Stimulated activated CD4-positive, alpha-beta T cell treated with anti-CD3 and anti-CD28 coated beads, Interleukin-15, amount 100 ng/mL, for 24 hours (primary cell): Measurements from ENCODE around the gene LAPTM5.

Experiments used
- DNase-seq: peaks from one replicate; pipeline ENCODE4 v3.0.0-alpha.2; 2020

LAPTM5 gene

DNA sequence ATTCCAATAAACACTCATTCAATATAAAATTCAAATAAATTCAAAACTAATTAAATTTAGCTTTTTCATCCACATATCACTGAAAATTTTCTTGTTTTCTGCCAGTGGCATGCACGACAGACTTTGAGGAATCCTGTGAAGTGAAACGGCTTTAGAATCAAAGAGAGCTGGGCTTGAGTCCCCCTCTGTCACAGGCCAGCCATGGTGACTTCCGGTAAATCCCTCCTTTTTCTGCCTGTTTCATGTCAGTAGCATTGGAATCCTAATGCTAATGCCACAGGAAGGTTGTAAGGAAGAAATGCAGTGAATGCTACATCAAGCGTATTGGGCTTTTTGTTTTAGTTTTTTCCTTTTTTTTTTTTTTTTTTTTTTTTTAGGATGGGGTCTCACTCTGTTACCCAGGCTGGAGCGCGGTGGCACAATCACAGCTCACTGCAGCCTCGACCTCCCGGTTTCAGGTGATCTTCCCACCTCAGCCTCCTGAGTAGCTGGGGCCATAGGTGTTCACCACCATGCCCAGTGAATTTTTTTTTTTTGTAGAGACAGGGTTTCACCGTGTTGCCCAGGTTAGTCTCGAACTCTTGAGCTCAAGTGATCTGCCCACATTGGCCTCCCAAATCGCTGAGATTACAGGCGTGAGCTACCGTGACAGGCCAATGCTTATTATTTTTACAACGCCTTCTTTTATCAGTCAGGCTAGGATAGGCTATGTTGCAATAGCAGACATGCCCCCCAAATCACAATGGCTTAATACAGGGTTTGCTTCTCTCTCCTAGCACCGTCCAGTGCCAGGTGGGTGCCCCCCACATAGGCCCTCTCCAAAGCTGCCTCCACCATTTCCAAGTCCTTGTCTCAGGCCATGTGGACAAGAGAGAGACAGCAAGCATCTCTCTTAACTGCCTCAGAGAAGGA, 30.5 kb downstream of the LAPTM5 start:
- no peak for DNase-seq

DNA sequence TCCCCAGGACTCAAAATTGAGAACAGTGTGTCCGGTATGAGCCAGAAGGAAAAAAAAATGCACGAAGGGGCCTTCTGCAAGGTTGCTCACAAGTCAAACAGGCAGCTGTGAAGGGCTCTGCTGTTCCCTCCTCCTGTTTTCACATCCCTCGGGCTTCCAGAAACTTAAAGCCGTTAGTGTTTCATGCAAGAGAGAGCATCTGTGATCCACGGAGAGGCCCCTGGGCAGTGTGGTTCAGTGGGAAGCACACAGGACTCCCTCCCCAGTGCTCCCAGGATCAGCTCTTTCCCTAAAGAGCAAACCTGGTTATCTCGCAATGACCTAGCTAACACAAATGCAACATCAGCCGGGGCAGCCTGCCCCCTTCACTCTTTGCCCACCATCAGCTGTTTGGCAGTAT, 31.3 kb downstream of the LAPTM5 start:
- DNase-seq, result no peak

- DNase-seq, result no peak
Observed at GRCh38 chr1:30725450-30726095, 32.0 kb downstream of the LAPTM5 start.

DNA sequence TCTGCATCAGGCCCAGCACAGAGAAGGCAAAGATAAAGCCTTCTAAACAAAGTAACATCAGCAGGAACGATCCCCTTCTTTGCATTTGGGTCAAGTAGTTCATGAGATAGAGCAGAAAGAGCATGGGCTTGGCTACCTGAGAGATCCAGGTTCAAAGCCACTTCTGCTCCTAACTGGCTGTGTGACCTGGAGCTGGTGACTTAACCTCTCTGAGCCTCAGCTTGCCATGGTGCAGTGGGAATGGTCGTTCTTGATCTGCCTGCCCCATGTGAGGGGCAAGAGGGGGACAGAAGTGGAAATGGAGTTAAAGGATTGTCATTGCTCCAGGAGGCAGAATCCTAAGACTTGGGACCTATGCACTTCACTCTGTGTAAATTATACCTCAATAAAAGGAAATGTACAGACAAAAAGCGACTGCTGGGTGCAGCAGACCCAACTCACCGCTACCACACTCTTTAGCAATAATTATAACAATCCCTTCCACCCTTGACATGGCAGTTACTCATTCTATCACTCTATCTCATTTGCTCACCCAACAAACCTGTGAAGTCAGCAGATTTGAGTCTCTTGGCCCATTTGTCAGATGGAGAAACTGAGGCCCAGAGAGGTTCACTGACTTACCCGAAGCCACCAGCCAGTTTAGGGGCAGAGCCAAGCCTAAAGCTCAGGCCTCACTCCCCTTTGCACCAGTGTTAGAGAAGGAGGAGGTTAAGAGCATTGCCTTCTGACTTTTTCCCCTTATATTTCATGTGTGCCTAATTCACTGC, 32.7 kb downstream of the LAPTM5 start:
- DNase-seq, result no peak

DNA sequence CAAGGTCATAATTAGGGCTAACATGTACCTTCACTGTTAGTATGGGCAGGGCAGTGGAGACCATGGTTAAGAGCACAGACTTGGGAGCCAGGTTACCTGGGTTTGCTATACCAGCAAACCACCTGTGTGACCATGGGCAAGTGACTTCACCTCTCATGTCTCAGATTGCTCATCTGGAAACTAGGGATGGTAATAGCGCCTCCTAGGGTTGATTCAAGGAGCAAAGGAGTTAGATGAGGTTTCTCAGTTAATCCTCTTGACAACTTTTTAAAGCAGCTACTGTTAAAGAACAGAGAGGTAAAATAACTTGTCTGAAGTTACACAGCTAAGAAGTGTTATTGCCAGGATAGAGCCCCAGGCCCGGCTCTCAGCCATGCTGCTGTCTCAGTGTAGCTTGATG, 33.4 kb downstream of the LAPTM5 start:
- DNase-seq, result no peak

- DNase-seq, result no peak
Observed at GRCh38 chr1:30723331-30723755, 34.2 kb downstream of the LAPTM5 start, which contains the start of gene MATN1. Gene MATN1 (minus strand): TSS chr1:30723585. CDS start chr1:30723551, 34 bp downstream.

GRCh38 chr1:30721812-30722537, 35.6 kb downstream of the LAPTM5 start:
- DNase-seq, result no peak

GRCh38 chr1:30721341-30721793, 36.2 kb downstream of the LAPTM5 start:
- DNase-seq, result no peak

DNA sequence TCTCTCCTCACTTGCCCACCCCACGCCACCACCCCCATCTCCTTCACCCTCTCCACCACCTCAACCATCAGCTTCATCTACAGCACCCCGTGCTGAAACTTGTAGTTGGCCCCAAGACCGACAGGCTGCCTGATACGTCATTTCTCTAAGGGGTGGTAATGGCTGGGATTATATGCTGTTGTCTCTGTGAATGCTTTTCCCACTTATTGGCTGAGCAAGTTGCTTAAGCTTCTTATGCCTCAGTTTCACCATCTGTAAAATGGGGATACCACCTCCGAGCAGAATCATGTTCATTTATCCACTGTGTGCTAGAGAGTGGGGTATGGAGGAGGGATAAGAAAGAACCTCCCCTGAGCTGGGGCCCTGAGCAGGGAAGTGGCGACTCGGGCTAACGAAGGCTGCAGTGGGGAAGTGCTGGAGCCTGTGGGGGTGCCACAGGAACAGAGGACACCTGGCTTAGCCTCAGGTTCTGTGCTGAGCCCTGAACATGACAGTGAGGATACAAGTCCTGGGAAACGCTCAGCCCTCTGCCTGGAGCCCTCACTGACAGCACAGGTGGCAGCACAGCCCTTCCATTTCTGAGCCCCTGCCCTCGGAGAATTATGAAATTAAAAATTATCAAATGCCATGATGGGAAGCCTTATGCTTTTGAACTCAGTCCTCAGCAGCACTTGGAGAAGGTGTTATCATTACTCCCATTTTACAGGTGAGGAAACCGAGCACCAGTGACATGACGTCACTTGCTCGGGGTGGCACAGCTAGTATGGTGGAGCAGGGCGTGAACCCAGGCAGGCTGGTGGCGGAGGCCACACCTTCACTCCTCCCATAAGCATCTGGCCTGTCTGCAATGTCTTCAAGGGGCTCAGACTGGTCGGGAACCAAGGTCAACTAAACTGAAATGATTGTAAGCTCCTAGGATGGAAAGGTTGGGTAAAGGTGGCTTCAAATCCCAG, 37.0 kb downstream of the LAPTM5 start:
- no peak for DNase-seq

- no peak for DNase-seq
Observed at GRCh38 chr1:30719406-30720270, 37.9 kb downstream of the LAPTM5 start.

- DNase-seq, result peak; percentile 87
Observed at GRCh38 chr1:30718636-30719405, 38.8 kb downstream of the LAPTM5 start.

- DNase-seq, result peak; percentile 99
Observed at GRCh38 chr1:30718091-30718635, 39.4 kb downstream of the LAPTM5 start.

- DNase-seq, result no peak
Observed at GRCh38 chr1:30716646-30717045, 40.9 kb downstream of the LAPTM5 start.

- no peak for DNase-seq
Observed at GRCh38 chr1:30715886-30716285, 41.7 kb downstream of the LAPTM5 start.

DNA sequence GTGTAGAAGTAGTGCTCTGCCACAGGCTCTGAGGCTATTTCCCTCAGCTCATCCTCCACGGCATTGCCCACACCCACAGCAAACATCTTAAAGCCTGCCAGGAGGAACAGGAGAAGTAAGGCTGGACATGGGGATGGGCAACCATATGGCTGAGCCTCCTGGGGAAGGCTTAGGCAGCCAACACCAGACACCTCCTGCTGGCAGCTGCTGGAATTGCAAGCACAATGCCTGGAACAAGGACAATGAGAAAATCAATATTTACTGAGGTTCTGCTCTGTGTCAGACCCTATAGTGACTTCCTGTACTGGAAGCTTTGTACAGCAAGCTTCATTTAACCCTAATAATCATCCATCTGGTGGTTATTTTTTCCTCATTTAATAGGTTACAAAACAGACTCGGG, 42.4 kb downstream of the LAPTM5 start:
- DNase-seq, result peak; percentile 60

DNA sequence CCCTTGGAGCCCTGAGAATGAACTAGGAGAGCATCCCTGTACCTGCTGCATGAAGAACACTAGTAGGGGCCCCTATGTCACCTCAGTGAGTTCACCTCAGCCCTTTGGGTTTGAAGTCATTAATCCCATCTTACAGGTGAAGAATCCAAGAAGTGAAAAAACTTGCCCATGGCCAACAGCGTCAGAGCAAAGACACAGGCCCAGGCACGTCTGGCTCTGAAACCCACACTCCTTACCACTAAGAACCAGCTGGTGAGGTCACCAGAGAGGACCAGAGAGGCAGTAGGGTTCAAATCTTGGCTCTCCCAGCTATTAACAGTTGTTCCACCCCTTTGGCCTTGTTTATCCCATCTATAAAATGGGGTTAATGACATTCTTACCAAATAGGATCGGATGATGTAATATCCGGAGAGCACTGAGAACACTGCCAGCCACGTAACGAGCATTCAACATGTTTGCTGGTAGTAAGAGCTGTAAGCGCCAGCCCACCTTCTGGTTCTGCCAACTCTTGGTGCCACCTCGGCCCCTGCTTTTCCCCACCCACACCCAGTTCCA, 43.0 kb downstream of the LAPTM5 start:
- no peak for DNase-seq

DNA sequence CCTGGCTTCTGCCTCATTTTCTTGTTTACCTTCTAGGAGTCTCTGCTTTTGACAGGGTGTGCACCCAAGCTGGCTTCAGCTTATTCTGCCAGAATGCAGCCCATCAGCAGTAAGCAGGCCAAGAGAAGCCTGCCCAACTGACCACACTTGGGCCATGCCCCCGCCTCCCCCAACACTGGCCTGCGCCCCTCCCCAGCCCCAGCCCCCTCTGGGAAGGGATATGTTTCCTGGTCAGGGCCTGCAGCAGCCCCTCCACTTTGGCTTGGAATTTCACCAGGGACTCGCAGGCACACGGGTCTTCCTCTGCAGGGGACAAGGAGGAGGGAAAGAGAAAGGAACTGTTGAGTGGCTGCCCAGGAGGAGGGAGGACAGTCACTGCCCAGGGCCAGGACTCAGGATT, 43.5 kb downstream of the LAPTM5 start:
- DNase-seq, result no peak

- no peak for DNase-seq
Observed at GRCh38 chr1:30713311-30713710, 44.3 kb downstream of the LAPTM5 start.

GRCh38 chr1:30712583-30712982, 45.0 kb downstream of the LAPTM5 start:
- no peak for DNase-seq
